Measurements from ENCODE around the gene PGS1. TPM values are rescaled to one million over a fixed set of nuclear protein-coding genes. Genes with fewer than 3 reads are reported as not detected.

Gene PGS1
- total RNA-seq, 2 experiments from 2014 or later: 73.3 to 75.0 TPM

GRCh38 chr17:78428025-78428575 is 49.7 kb downstream of the PGS1 start:
- POLR2A ChIA-PET: no interaction called here
- CTCF ChIA-PET: no interaction called here
- no peak overlapping the region for H3K4me3 Mint-ChIP-seq
- no peaks in the 10 kb centered on the region for H3K9me3 Mint-ChIP-seq (ENCODE audit: low read depth)
- no peak overlapping the region for H3K27ac Mint-ChIP-seq
- H3K4me1 Mint-ChIP-seq: peaks cover 5% of the 10 kb centered on the region
- no peak for DNase-seq
- intact Hi-C loops (cut with DNase I, micrococcal nuclease): no loop called here
- no peak for ATAC-seq
- peaks cover 27% of the 10 kb centered on the region for H3K36me3 Mint-ChIP-seq (ENCODE audit: low read depth)
- H3K27me3 Mint-ChIP-seq: no peaks in the 10 kb centered on the region

DNA sequence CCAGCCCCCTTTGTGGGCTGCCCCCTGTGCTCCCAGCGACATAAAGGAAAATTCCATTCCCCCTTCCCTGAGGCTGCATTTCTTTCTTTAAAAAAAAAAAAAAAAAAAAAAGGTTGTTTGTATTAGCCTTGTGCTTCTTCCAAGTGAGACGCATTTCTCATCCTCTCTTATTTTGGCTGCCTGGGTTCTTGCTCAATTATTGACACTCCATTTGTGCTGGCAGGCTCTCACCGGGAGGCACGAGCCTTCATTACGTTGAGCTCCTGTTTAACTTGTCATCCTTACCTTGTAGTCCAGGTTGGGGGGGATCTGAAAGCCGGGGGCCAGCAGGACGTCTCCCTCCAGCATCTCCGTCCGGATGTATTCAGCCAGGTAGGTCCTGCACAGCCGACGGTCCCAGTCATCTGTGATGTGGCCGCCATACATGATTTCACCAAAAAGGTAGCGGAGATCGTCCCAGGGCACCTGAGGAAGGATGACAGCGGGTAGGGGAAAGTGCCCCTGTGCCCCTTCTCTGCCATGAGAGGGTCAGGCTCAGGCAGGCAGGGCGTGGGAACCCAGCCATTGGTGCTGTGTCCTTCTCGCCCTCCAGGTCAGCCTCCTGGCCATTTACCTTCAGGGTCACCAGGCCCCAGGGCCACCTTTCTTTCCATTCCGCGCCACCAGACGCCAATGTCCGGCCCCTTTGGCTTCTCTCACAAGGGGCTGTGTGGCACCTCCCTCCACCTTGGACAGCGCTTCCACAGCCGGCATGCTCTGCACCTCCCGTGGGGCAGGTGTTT is 50.6 kb downstream of the PGS1 start:
- Mint-ChIP-seq H3K27me3 (no peaks in the 10 kb centered on the region), H3K36me3 (ENCODE audit: low read depth) (peaks cover 21% of the 10 kb centered on the region), H3K4me1 (peaks cover 5% of the 10 kb centered on the region), H3K4me3 (no peak overlapping the region), H3K27ac (no peak overlapping the region), H3K9me3 (ENCODE audit: low read depth) (no peaks in the 10 kb centered on the region)
- ChIA-PET CTCF (interaction anchor here (0.5 kb wide), 1 partner anchor 120 kb away, joined by 3 read pairs; no protein-coding TSS in a partner anchor), POLR2A (no interaction called here)
- DNase-seq (no peak), ATAC-seq (no peak)
- intact Hi-C loops (cut with DNase I, micrococcal nuclease): no loop called here

DNA sequence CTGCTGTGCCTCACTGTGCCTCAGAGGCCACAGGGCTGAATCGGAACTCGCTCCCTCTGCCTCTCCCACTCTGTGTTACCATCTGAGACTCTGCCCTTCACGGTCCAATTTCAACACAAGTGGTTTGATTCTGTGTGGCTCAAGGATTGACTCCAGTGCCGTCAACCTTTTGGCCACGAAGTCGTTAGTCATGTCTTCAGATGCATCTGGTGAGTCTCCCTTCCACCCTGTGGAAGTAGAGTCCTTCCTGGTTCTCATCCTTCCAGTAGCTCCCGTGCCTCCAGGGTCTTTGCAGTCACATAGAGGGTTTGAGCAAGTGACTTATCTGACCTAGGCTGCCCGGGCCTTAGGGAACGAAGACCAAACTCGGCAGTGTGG is 51.2 kb downstream of the PGS1 start:
- no peaks in the 10 kb centered on the region for H3K27me3 Mint-ChIP-seq

GRCh38 chr17:78430892-78431691 is 52.6 kb downstream of the PGS1 start:
- intact Hi-C loops (cut with DNase I, micrococcal nuclease): no loop called here
- ChIA-PET CTCF (interaction anchor here (0.6 kb wide), 1 partner anchor 11 kb away, joined by 4 read pairs; no protein-coding TSS in a partner anchor), POLR2A (no interaction called here)
- DNase-seq (no peak), ATAC-seq (no peak)
- Mint-ChIP-seq H3K4me1 (peaks cover 5% of the 10 kb centered on the region), H3K4me3 (no peak overlapping the region), H3K27me3 (no peaks in the 10 kb centered on the region), H3K36me3 (ENCODE audit: low read depth) (peaks cover 11% of the 10 kb centered on the region), H3K27ac (no peak overlapping the region), H3K9me3 (ENCODE audit: low read depth) (no peaks in the 10 kb centered on the region)

More for the DNA sequence above, 51.2 kb downstream of the PGS1 start:
- CTCF ChIA-PET: interaction anchor here (0.5 kb wide), 1 partner anchor 120 kb away, joined by 3 read pairs; no protein-coding TSS in a partner anchor
- Mint-ChIP-seq H3K27ac (peak overlapping the region; percentile 19), H3K9me3 (ENCODE audit: low read depth) (no peaks in the 10 kb centered on the region), H3K4me1 (peaks cover 5% of the 10 kb centered on the region), H3K36me3 (ENCODE audit: low read depth) (peaks cover 17% of the 10 kb centered on the region), H3K4me3 (no peak overlapping the region)
- ATAC-seq (no peak), DNase-seq (no peak)
- intact Hi-C loops (cut with DNase I, micrococcal nuclease): no loop called here
- POLR2A ChIA-PET: no interaction called here

DNA sequence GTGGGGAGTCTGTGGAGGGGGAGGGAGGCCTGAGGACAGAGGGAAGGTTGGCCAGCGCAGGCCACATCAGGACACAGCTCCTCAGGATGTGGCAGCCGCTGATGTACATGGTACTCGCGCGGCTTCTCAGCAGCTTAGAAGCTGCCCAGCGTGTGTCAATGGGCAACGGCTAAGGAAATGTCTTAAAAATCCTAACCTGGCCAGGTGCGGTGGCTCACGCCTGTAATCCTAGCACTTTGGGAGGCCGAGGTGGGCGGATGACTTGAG is 53.2 kb downstream of the PGS1 start:
- intact Hi-C loops (cut with DNase I, micrococcal nuclease): no loop called here
- no peak overlapping the region for H3K4me3 Mint-ChIP-seq
- ChIA-PET CTCF (interaction anchor here (0.6 kb wide), 2 partner anchors 10 kb away, joined by 3 to 4 read pairs; no protein-coding TSS in a partner anchor), POLR2A (no interaction called here)
- H3K27ac Mint-ChIP-seq: no peak overlapping the region
- no peak for DNase-seq
- no peaks in the 10 kb centered on the region for H3K27me3 Mint-ChIP-seq
- peaks cover 5% of the 10 kb centered on the region for H3K4me1 Mint-ChIP-seq
- no peak for ATAC-seq
- no peaks in the 10 kb centered on the region for H3K9me3 Mint-ChIP-seq (ENCODE audit: low read depth)
- H3K36me3 Mint-ChIP-seq (ENCODE audit: low read depth): peaks cover 11% of the 10 kb centered on the region

DNA sequence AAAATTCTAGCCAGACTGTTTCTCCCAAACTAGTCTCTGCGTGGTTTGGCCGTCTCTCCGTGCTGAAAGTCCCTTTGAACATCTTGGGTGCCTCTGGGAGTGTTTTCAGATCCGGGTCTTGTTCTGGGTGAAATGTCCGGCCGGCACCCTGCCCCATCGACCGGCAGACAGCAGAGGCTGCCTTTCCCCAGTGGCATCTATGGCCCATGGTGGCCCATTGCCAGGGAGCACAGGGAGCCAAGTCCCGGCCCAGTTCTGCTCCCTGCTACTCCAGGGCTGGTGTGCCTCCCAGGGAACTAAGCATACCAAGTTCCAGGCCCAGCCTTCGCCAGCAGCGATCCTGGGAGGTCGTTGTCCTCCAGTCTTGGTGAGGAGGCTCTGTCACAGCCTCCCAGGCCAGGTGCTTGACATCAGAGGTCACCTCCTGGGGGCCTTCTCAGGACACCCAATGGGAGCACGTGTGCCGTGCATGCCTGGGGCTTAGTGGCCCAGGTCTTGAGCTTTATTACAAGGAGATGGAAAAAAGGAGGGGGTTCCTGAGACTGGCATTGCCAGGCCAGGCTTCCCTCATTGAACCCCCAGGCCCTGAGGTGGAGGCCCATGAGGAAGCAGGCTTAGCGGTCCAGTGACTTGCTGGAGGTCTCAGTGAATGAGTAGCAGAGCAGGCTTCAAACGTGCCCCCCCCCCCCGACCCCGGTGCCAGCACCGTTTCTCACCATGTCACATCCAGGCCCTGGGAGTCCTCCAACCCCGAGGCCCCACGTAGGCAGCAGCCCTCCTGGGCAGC is 54.0 kb downstream of the PGS1 start:
- peaks cover 5% of the 10 kb centered on the region for H3K4me1 Mint-ChIP-seq
- no peaks in the 10 kb centered on the region for H3K27me3 Mint-ChIP-seq
- H3K27ac Mint-ChIP-seq: no peak overlapping the region
- H3K4me3 Mint-ChIP-seq: no peak overlapping the region
- no peaks in the 10 kb centered on the region for H3K9me3 Mint-ChIP-seq (ENCODE audit: low read depth)
- intact Hi-C loops (cut with DNase I, micrococcal nuclease): no loop called here
- ATAC-seq (no peak), DNase-seq (no peak)
- H3K36me3 Mint-ChIP-seq (ENCODE audit: low read depth): peaks cover 5% of the 10 kb centered on the region
- ChIA-PET CTCF (interaction anchor here (0.6 kb wide), 2 partner anchors 10 to 11 kb away, joined by 3 to 4 read pairs; no protein-coding TSS in a partner anchor), POLR2A (no interaction called here)

- ATAC-seq (no peak), DNase-seq (no peak)
- Mint-ChIP-seq H3K27ac (no peak overlapping the region), H3K9me3 (ENCODE audit: low read depth) (no peaks in the 10 kb centered on the region), H3K36me3 (ENCODE audit: low read depth) (peaks cover 5% of the 10 kb centered on the region), H3K4me1 (peaks cover 5% of the 10 kb centered on the region), H3K27me3 (no peaks in the 10 kb centered on the region), H3K4me3 (no peak overlapping the region)
- CTCF ChIA-PET: no interaction called here
- POLR2A ChIA-PET: no interaction called here
- intact Hi-C loops (cut with DNase I, micrococcal nuclease): no loop called here
These were observed 54.7 kb downstream of the PGS1 start for GRCh38 chr17:78433013-78433727.

DNA sequence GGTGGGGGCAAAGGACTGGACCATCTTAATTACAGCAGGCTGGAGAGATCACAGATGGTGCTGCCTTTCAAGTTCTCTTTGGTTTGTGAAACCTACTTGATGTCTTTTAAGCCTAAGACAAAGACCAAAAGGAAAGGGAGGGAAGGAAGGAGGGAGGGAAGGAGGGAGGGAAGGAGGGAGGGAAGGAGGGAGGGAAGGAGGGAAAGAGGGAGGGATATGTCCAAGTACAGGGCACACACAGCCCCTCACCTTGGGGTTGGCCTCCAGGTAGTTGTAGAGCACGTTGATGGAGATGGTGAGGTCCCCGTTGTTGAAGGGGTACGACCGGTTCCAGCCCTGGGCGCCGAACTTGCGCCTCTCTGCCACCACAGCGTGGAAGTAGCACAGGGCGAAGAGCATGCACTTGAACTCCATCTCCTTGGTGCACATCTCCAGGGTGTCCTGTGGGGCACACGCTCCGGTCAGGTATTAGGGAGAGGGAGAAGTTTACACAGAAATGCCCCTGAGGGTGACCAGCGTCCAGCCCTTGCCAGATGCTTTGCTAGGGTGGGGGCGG is 55.4 kb downstream of the PGS1 start:
- intact Hi-C loops (cut with DNase I, micrococcal nuclease): no loop called here
- Mint-ChIP-seq H3K27me3 (no peaks in the 10 kb centered on the region), H3K36me3 (ENCODE audit: low read depth) (peaks cover 4% of the 10 kb centered on the region), H3K27ac (no peak overlapping the region), H3K4me1 (peaks cover 5% of the 10 kb centered on the region), H3K4me3 (no peak overlapping the region), H3K9me3 (ENCODE audit: low read depth) (no peaks in the 10 kb centered on the region)
- ChIA-PET CTCF (no interaction called here), POLR2A (no interaction called here)
- no peak for ATAC-seq
- no peak for DNase-seq

GRCh38 chr17:78434455-78435329 is 56.2 kb downstream of the PGS1 start:
- H3K27ac Mint-ChIP-seq: no peak overlapping the region
- intact Hi-C loops (cut with DNase I, micrococcal nuclease): no loop called here
- no peak for ATAC-seq
- POLR2A ChIA-PET: no interaction called here
- H3K36me3 Mint-ChIP-seq (ENCODE audit: low read depth): no peaks in the 10 kb centered on the region
- CTCF ChIA-PET: no interaction called here
- no peak overlapping the region for H3K4me3 Mint-ChIP-seq
- peaks cover 5% of the 10 kb centered on the region for H3K4me1 Mint-ChIP-seq
- H3K27me3 Mint-ChIP-seq: no peaks in the 10 kb centered on the region
- DNase-seq: no peak
- H3K9me3 Mint-ChIP-seq (ENCODE audit: low read depth): no peaks in the 10 kb centered on the region

DNA sequence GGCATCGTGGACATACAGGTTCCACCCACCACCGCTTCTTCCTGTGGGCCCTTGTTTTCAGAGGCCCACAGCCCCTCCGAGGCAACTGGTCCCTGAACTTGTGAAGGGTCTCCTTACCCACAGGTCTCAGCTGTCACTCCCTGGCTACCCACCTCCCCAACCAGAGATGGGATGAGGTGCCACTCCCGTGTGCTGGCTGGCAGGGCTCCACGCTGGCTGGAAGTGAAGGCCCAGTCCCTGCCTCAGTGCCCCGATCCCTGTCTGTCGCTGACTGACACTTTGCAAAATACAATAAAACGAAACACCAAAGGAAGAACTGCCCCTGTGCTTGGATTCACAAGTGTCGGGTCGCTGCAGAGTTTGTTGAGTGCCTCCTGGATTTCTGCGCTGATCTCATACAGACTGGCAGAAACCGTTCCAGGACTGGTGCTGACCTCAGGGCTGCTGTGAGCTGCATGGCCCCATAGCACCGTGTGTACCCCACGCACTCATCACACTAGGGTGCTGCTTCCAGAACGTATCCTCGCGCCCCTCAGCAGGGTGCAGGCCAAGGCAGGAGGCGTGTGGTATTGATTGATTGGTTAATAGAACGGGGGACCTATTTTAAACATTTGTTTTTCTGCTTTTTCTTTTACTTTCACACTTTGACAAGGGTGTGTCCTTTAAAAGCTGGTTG is 57.0 kb downstream of the PGS1 start:
- Mint-ChIP-seq H3K27ac (no peak overlapping the region), H3K9me3 (ENCODE audit: low read depth) (no peaks in the 10 kb centered on the region), H3K4me1 (peaks cover 2% of the 10 kb centered on the region), H3K4me3 (no peak overlapping the region), H3K36me3 (ENCODE audit: low read depth) (no peaks in the 10 kb centered on the region), H3K27me3 (no peaks in the 10 kb centered on the region)
- ChIA-PET POLR2A (no interaction called here), CTCF (interaction anchor here (0.7 to 1.3 kb wide), 2 partner anchors 9 to 25 kb away, joined by 3 read pairs; no protein-coding TSS in a partner anchor)
- no peak for ATAC-seq
- DNase-seq: no peak
- intact Hi-C loops (cut with DNase I, micrococcal nuclease): no loop called here
